Ureter (tissue), 1 donor: ENCODE data around the gene RNFT2. TPM values are rescaled to one million over a fixed set of nuclear protein-coding genes. Genes with fewer than 3 reads are reported as not detected.

ENCODE experiments used
- total RNA-seq: library from RNA; stranded (reverse); gene quantifications from one replicate; pipeline ENCODE4 v1.2.4, GENCODE V29; 2023
- donor health status: DM: yes; HTN: yes; CAD: no.

RNFT2 gene
- total RNA-seq, 1 donor from 2014 or later = 7.2 TPM

Other genes starting within 250 kb of the RNFT2 start
- not detected for gene MAP1LC3B2, start 178.9 kb upstream of the RNFT2 start, total RNA-seq
- 22.6 TPM for gene SPRING1, start 246 bp upstream of the RNFT2 start, total RNA-seq
- gene HRK, start 143.1 kb downstream of the RNFT2 start, total RNA-seq = 0.16 TPM
- 32.0 TPM for gene FBXW8, start 172.6 kb downstream of the RNFT2 start, total RNA-seq